ENCODE results near the gene WDR54.

GRCh38 chr2:74423231-74424095, 1.9 kb downstream of the WDR54 start:
- TF ChIP-seq CTCF (IDR thresholded peaks at IDR 0.05) (no peak), POLR2AphosphoS5 (IDR thresholded peaks at IDR 0.05) (no peak), POLR2A (IDR thresholded peaks at IDR 0.05) (no peak), EP300 (IDR thresholded peaks at IDR 0.05) (no peak)
